MM.1S (cell line): ENCODE results near the gene HEPACAM.

ENCODE experiments used
- DNase-seq: peaks from one replicate; pipeline ENCODE4 v3.0.0-alpha.2; 2015
- H2AFZ ChIP-seq: fragments of 300-600 bp; sonication (generic); 2 replicates; pipeline ENCODE4 v1.6.0; 2016; ENCODE audit warnings: antibody characterized with exemption, low read length
- H3F3A ChIP-seq: fragments of 300-600 bp; sonication (generic); 2 replicates; pipeline ENCODE4 v1.6.1; 2016; ENCODE audit warnings: mild to moderate bottlenecking, antibody characterized with exemption, low read length, moderate library complexity, mixed read lengths; ENCODE audit not compliant: insufficient read depth
- H3K27ac ChIP-seq: fragments of 300-600 bp; sonication (generic); 2 replicates; pipeline ENCODE4 v1.5.1; 2016; ENCODE audit warnings: mild to moderate bottlenecking, low read length
- H3K27me3 ChIP-seq: fragments of 300-600 bp; sonication (generic); replicated peaks from 2 replicates; pipeline ENCODE4 v1.6.0; 2016; ENCODE audit warnings: low read length; ENCODE audit not compliant: insufficient read depth
- H3K36me3 ChIP-seq: fragments of 300-600 bp; sonication (generic); replicated peaks from 2 replicates; pipeline ENCODE4 v1.6.1; 2016; ENCODE audit warnings: mild to moderate bottlenecking, low read length, mixed read lengths; ENCODE audit not compliant: insufficient read depth
- H3K4me1 ChIP-seq: fragments of 300-600 bp; sonication (generic); 2 replicates; pipeline ENCODE4 v1.6.1; 2016; ENCODE audit warnings: low read length, mixed read lengths
- H3K4me2 ChIP-seq: fragments of 300-600 bp; sonication (generic); 2 replicates; pipeline ENCODE4 v1.6.0; 2016; ENCODE audit warnings: low read depth, low read length
- H3K4me3 ChIP-seq: fragments of 300-600 bp; sonication (generic); 2 replicates; pipeline ENCODE4 v1.5.1; 2016; ENCODE audit warnings: low read length, mixed read lengths
- H3K79me2 ChIP-seq: fragments of 300-600 bp; sonication (generic); 2 replicates; pipeline ENCODE4 v1.6.1; 2016; ENCODE audit warnings: mixed run types, low read length, mixed read lengths
- H3K9ac ChIP-seq: fragments of 300-600 bp; sonication (generic); 2 replicates; pipeline ENCODE4 v1.6.1; 2016; ENCODE audit warnings: low read length, mixed read lengths
- H3K9me2 ChIP-seq: fragments of 300-600 bp; sonication (generic); replicated peaks from 2 replicates; pipeline ENCODE4 v1.6.1; 2016; ENCODE audit warnings: mild to moderate bottlenecking, low read length, mixed read lengths; ENCODE audit not compliant: insufficient read depth
- H3K9me3 ChIP-seq: fragments of 300-600 bp; sonication (generic); replicated peaks from 2 replicates; pipeline ENCODE4 v1.6.1; 2016; ENCODE audit warnings: mild to moderate bottlenecking, low read length, mixed read lengths; ENCODE audit not compliant: insufficient read depth
- H4K20me1 ChIP-seq: fragments of 300-600 bp; sonication (generic); 2 replicates; pipeline ENCODE4 v1.6.1; 2016; ENCODE audit warnings: mild to moderate bottlenecking, low read length, moderate library complexity, mixed read lengths; ENCODE audit not compliant: insufficient read depth
- EZH2 ChIP-seq: fragments of 300-600 bp; sonication (generic); optimal IDR thresholded peaks from 2 replicates; pipeline ENCODE3; 2017; ENCODE audit warnings: low read depth, mild to moderate bottlenecking, antibody characterized with exemption, low read length, mixed read lengths
- EZH2phosphoT487 ChIP-seq: fragments of 300-600 bp; sonication (generic); IDR thresholded peaks from 2 replicates; pipeline ENCODE4 v1.6.1; 2018; ENCODE audit warnings: antibody characterized with exemption, low read length
- TF ChIP-seq, protein P1 (sequence below): fragments of 300-600 bp; sonication (generic); IDR thresholded peaks from 2 replicates; pipeline ENCODE4 v1.5.1; 2016; ENCODE audit warnings: antibody characterized with exemption, low read length, mixed read lengths

HEPACAM gene

GRCh38 chr11:124920870-124921609, 14.8 kb downstream of the HEPACAM start:
- Histone ChIP-seq H3K4me1 (peaks cover 9% of the 10 kb centered on the region), H3K4me3 (no peak overlapping the region), H3F3A (no peaks in the 10 kb centered on the region), H3K9me3 (no peaks in the 10 kb centered on the region), H3K27ac (no peak overlapping the region), H4K20me1 (no peaks in the 10 kb centered on the region), H3K27me3 (peaks cover 12% of the 10 kb centered on the region), H3K36me3 (no peaks in the 10 kb centered on the region), H3K4me2 (peak overlapping the region; percentile 43; the same call in 1 of the 2 replicates), H3K79me2 (no peaks in the 10 kb centered on the region), H3K9me2 (no peaks in the 10 kb centered on the region), H2AFZ (no peak overlapping the region), H3K9ac (no peak overlapping the region)
- TF ChIP-seq EZH2phosphoT487 (no peak), EZH2 (no peak)
- TF ChIP-seq, protein P1, sequence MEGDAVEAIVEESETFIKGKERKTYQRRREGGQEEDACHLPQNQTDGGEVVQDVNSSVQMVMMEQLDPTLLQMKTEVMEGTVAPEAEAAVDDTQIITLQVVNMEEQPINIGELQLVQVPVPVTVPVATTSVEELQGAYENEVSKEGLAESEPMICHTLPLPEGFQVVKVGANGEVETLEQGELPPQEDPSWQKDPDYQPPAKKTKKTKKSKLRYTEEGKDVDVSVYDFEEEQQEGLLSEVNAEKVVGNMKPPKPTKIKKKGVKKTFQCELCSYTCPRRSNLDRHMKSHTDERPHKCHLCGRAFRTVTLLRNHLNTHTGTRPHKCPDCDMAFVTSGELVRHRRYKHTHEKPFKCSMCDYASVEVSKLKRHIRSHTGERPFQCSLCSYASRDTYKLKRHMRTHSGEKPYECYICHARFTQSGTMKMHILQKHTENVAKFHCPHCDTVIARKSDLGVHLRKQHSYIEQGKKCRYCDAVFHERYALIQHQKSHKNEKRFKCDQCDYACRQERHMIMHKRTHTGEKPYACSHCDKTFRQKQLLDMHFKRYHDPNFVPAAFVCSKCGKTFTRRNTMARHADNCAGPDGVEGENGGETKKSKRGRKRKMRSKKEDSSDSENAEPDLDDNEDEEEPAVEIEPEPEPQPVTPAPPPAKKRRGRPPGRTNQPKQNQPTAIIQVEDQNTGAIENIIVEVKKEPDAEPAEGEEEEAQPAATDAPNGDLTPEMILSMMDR: no peak
- DNase-seq: no peak

DNA sequence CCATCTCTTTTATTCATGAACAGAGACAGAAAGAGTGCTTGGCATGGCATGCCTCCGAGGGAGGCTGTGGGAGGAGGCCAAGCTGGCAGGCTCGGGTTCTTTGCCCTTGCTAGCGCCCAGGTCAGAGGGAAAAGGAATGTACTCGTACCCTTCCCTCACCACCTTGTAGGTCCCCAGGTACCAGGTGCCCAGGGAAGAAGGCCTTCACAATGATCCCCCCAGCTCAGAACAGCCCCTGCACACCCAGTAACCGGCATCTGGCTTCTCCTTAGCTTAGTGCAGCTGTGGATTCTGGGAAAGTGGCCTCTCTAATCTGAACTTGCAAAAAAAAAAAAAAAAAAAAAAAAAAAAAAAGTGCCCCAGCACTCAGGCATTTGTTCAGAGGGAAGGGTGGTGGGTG, 15.5 kb downstream of the HEPACAM start:
- H3K9me3 ChIP-seq: no peaks in the 10 kb centered on the region
- H3K4me1 ChIP-seq: peaks cover 16% of the 10 kb centered on the region
- no peaks in the 10 kb centered on the region for H3K9me2 ChIP-seq
- no peak overlapping the region for H2AFZ ChIP-seq
- H4K20me1 ChIP-seq: no peaks in the 10 kb centered on the region
- no peak overlapping the region for H3K9ac ChIP-seq
- no peak overlapping the region for H3K27ac ChIP-seq
- no peak for TF ChIP-seq EZH2
- TF ChIP-seq EZH2phosphoT487: no peak
- TF ChIP-seq, protein P1: no peak
- H3K36me3 ChIP-seq: no peaks in the 10 kb centered on the region
- no peak overlapping the region for H3K4me3 ChIP-seq
- H3K4me2 ChIP-seq: no peak overlapping the region
- DNase-seq: no peak
- peaks cover 12% of the 10 kb centered on the region for H3K27me3 ChIP-seq
- no peaks in the 10 kb centered on the region for H3F3A ChIP-seq
- no peaks in the 10 kb centered on the region for H3K79me2 ChIP-seq

DNA sequence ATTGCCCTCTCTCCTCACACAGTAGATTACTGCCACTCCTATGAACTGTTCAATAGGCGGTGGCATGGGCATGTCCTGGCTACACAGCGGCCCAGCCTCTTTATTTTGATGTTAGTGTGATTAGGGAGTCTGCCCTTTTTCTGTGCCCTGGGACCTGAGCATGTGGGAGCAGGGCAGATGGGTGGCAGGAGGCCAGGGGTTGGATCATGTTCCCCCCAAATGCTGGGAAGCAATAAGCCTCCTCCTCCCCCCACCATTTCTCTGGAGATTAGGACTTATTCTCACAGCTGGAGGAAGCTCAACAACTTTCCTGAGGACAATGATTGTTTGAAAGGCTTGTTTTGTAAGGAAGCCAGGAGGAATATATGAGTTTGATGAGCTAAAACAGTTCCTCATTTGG, 15.9 kb downstream of the HEPACAM start:
- Histone ChIP-seq H4K20me1 (no peaks in the 10 kb centered on the region), H3K9me3 (no peaks in the 10 kb centered on the region), H3K79me2 (no peaks in the 10 kb centered on the region), H3K36me3 (no peaks in the 10 kb centered on the region), H3K9me2 (no peaks in the 10 kb centered on the region), H3K27me3 (peaks cover 12% of the 10 kb centered on the region), H3K4me2 (no peak overlapping the region), H3K4me1 (peaks cover 18% of the 10 kb centered on the region), H3F3A (no peaks in the 10 kb centered on the region), H3K9ac (no peak overlapping the region), H3K27ac (no peak overlapping the region), H3K4me3 (no peak overlapping the region), H2AFZ (no peak overlapping the region)
- TF ChIP-seq EZH2: no peak
- DNase-seq: no peak

DNA sequence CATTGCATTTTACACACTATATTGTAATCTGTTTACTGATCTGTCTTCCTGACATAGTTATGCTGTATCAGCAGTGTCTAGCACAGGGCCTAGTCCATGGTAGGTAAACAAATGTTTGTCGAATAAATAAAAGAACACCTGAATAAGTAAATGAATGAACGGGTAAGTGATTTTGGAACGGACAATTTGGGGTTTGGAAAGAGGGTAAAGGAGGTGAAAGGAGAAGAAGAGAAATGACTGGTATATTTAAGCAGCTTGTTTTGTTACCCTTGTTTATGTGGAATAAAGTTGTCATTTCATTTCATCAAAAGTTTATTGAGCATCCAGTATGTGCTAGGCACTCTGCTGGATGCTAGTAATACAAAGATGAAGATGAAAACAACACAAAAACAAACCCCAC, 16.9 kb downstream of the HEPACAM start, which contains the start of gene HEPN1:
Gene HEPN1 (plus strand): TSS at position 301 of the 400 bp plus-strand sequence.
- Histone ChIP-seq H3K9me3 (no peaks in the 10 kb centered on the region), H3K4me2 (no peak within 1 kb of the TSS), H3K9ac (no peak within 1 kb of the TSS), H4K20me1 (no peaks in the 10 kb centered on the region), H3K27ac (no peak within 1 kb of the TSS), H3K4me3 (no peak within 1 kb of the TSS), H2AFZ (no peak within 1 kb of the TSS), H3K36me3 (no peaks in the 10 kb centered on the region), H3K79me2 (no peaks in the 10 kb centered on the region), H3K4me1 (peaks cover 18% of the 10 kb centered on the region), H3K9me2 (no peaks in the 10 kb centered on the region), H3F3A (no peaks in the 10 kb centered on the region), H3K27me3 (peaks cover 12% of the 10 kb centered on the region)
- no peak for DNase-seq
- TF ChIP-seq, protein P1: no peak
- no peak for TF ChIP-seq EZH2
- TF ChIP-seq EZH2phosphoT487: no peak
